NCI-H146 treated with DMSO at 0.1 percent for 48 hours (cell line): Measurements from ENCODE around the gene MAN1C1.

Source experiments
- DNase-seq: peaks from one replicate; lab custom pipeline; 2025; ENCODE audit not compliant: unreplicated experiment; lab: John Stamatoyannopoulos, UW

The MAN1C1 gene

DNA sequence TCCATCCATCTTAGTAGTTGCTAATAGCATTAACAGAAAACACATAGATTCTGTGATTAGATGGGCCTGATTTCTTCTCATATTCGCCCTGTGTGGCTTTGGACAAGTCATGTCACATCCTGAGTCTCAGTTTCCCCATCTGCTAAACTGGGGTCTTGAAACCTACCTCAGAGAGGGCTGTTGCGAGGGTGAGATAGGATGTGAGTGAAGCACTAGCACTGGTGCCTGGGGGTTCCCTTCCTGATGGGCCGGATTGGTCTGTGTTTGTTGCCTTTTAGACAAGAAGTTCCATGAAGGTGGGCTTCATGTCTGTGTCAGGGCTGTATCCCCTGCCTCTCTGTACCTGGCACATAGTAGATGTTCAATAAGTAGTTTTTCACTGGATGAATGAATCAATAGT lies 3.5 kb upstream of the MAN1C1 start:
- no peak for DNase-seq

- DNase-seq = no peak
Observed at GRCh38 chr1:25614501-25615171, 2.0 kb upstream of the MAN1C1 start.

DNA sequence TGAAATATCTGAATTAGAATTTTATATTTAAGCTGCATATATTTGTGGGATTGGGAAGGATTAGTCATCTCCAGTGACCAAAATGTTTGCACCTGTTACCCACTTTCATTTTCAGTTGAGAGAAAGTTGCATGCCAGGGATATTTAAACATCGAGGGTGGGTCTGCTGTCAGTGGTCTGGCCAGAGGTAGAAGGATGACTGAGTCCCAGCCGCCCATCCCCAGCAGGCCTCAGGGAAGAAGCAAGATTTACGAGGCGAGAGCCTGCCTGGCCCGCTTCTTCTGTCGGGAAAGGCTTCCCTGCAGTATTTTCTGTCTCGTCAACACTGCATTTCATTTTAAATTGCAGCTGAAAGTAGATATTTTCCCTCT lies 1.4 kb upstream of the MAN1C1 start:
- no peak for DNase-seq

DNA sequence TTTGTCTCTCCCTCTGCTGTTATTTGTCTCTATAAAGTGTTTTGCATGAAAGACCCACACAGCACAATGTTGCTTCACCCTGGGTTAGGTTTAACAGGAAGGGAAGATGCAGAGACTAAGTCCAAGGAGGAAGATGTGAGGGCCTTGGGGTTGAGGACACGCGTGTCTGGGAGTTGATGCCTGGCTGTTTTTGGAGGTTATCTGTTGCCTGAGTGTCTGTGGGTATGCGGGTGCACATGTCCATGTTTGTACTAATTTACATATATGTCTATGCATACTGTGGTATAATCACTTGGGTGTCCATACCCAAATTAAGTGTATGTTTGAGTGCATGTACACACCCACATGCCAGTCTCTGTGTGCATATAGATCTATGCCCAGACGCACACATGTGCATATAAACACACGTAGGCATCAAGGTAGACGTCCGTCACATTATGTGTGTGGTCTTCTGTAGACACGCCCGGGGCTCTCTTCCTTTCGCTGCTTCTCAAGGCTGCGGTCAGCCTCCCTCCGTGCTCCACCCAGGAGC lies 962 bp upstream of the MAN1C1 start:
- no peak for DNase-seq

- no peak for DNase-seq
Observed at GRCh38 chr1:25616987-25617624, 515 bp downstream of the MAN1C1 start.

GRCh38 chr1:25617625-25618432 lies 1.2 kb downstream of the MAN1C1 start:
- DNase-seq = no peak

DNA sequence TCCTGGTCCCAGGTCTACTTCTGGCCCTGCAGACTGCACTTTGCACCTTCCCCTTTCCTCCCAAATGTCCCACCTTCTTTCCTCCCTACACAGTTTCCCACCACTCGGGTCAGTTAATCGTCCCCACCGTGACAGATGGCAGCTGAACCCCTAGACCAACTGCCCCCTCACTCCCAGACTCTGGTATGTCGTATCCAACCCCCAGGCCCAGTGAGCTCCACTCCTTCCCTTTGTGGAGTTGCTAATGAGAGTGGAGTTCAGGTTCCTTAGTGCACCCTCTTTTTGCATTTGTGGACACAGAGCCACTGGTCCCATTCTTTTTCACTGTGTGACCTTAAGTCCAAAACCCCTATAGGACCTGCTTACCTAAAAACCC lies 1.8 kb downstream of the MAN1C1 start:
- no peak for DNase-seq

- DNase-seq = peak; percentile 12
Observed at GRCh38 chr1:25619101-25619890, 2.7 kb downstream of the MAN1C1 start.

DNA sequence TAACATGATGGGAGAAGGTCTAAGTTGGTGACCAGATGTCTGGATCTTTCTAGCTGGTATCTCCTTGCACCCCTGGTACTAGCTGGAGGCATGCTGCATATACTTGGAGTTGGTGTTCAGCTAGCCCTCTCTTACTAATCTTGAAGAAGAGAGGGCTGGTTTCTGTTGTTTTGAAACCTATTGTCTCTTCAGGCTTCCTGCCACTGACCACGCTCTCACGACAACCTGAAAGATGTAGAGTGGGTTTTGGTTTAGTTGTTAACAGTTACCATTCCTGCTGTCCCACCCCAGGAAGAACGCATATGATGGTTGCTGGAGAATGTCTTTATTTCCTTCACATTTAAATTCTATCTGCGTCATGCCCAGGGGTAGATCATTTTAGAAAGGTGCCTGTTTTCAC lies 3.6 kb downstream of the MAN1C1 start:
- no peak for DNase-seq

- no peak for DNase-seq
Observed at GRCh38 chr1:25620701-25621350, 4.2 kb downstream of the MAN1C1 start.

DNA sequence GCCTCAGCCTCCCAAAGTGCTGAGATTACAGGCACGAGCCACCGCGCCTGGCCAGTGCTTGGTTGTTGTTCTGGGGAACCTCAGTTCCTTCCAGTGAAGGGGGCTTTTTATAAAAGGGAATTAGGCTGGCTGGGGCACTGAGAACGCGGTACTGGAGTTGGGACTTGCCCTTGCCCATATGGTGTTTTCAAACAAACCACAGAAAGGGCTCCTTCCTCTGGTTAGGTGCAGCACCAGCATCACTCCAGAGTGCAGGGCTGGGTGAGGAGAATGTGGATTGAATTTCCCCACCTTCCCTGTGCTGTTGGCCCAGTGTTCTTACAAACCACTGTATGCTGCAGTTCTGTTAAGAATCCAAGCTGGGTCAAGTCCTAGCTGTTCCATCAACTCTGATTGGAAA lies 5.3 kb downstream of the MAN1C1 start:
- no peak for DNase-seq

GRCh38 chr1:25622531-25622930 lies 5.9 kb downstream of the MAN1C1 start:
- no peak for DNase-seq

DNA sequence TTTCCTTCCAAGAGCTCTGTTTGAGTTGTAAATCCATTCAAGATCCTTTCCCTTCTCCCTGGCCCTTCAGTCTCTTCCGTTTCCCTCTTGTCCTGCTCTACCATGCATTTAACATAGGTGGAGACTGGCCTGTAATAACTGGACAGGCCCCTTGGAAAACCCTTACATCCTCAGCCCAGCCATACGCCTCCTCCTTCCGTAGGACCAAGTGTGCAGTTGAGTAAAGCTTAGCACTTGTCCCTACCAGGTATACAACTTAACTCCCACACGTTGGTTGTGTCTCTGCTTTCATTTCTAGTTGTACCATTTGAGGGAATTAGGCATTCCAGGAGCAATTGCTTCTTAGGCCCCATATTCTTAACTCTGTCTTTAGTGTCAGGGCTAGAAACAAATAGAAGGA lies 6.4 kb downstream of the MAN1C1 start:
- no peak for DNase-seq

DNA sequence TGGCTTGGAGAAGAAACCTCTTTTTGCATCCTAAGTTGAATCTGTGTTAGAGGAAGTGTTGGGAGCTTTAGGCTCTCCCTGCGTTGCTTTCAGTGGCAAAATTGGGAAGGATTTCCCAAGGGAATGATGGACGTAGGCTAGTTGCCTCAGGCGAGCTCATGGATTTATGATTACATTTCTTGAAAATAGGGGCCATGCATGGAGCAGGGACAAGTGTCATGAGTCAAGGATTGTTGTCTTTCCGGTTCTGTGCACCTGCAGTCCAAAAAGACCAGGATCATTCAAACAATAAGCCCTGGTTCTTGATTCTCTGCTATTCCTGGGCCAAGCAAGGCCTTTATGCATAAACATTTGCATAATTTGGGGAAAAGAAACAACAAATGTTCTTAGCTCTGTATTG lies 7.1 kb downstream of the MAN1C1 start:
- DNase-seq = no peak

DNA sequence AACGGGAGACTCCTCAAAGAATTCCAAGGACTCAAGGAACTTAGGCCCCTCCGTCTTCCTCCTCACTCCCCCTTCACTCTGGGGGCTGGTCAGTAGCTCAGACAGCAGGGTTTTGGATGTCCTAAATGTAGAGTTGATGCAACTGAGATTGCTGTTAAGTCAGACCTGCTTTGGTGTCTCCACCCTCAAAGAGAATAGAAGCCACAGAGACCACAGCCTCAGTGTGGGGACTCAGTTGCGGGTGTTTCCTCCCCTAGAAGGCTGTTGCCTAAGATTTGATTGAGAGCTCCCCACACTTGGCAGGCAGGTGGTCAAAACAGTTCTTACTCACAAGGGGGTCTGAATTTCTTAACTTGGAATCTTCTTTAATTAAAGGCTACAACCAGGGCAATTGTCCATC lies 7.6 kb downstream of the MAN1C1 start:
- no peak for DNase-seq

- DNase-seq = no peak
Observed at GRCh38 chr1:25624604-25625003, 8.0 kb downstream of the MAN1C1 start.

GRCh38 chr1:25626018-25626417 lies 9.4 kb downstream of the MAN1C1 start:
- no peak for DNase-seq

DNA sequence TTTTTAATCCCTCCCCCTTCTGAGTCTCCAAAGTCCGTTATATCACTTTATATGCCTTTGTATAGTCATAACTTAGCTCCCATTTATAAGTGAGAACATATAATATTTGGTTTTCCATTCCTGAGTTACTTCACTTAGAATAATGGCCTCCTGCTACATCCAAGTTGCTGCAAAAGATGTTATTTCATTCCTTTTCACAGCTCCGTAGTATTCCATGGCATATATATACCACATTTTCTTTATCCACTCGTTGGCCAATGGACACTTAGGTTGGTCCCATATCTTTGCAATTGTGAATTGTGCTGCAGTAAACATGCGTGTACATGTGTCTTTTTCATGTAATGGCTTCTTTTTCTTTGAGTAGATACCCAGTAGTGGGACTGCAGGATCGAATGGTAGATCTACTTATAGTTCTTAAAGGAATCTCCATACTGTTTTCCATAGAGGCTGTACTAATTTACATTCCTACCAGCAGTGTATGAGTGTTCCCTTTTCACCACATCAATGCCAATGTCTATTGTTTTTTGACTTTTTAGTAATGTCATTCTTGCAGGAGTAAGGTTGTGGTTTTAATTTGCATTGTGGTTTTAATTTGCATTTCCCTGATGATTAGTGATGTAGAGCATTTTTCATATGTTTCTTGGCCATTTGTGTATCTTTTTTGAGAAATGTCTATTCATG lies 12.3 kb downstream of the MAN1C1 start:
- no peak for DNase-seq

GRCh38 chr1:25629836-25630235 lies 13.2 kb downstream of the MAN1C1 start:
- DNase-seq = no peak
